CD14-positive monocyte (primary cell): ENCODE results near the gene NXNL1. TPM values are rescaled to one million over a fixed set of nuclear protein-coding genes. Genes with fewer than 3 reads are reported as not detected.

Source experiments
- DNase-seq, 3 donors: peaks; one replicate each; pipeline ENCODE4 v3.0.0-alpha.2; 2011 to 2022
- H2AFZ ChIP-seq: 2 replicates; pipeline ENCODE4 v1.6.0; 2012; ENCODE audit warnings: mild to moderate bottlenecking, low read depth, low read length, inconsistent platforms; ENCODE audit not compliant: insufficient read depth, poor library complexity, severe bottlenecking
- H3K27ac ChIP-seq, 2 donors: 1 replicate in 1 of 2; 2 replicates in 1 of 2; pipeline ENCODE4 v1.5.1; 2012 to 2013; ENCODE audit warnings: low read length in 2 of 2, control low read depth in 1 of 2, inconsistent platforms in 1 of 2, low read depth in 1 of 2, mild to moderate bottlenecking in 1 of 2
- H3K27me3 ChIP-seq, 2 donors: one replicate each; pipeline versions ENCODE4 v1.6.0 to v1.6.1; 2011 to 2013; ENCODE audit warnings: low read length in 2 of 2; ENCODE audit not compliant: control insufficient read depth in 2 of 2, insufficient read depth in 2 of 2
- H3K36me3 ChIP-seq, 2 donors: replicated peaks in 1 of 2; 1 replicate in 1 of 2; 2 replicates in 1 of 2; pipeline versions ENCODE4 v1.5.1 to v1.6.1; 2012 to 2013; ENCODE audit warnings: low read length in 2 of 2, control low read depth in 1 of 2, inconsistent platforms in 1 of 2, mild to moderate bottlenecking in 1 of 2; ENCODE audit not compliant: insufficient read depth in 2 of 2, control insufficient read depth in 1 of 2
- H3K4me1 ChIP-seq, 2 donors: 1 replicate in 1 of 2; 2 replicates in 1 of 2; pipeline versions ENCODE4 v1.5.1 to v1.6.1; 2012 to 2013; ENCODE audit warnings: low read length in 2 of 2, control low read depth in 1 of 2, inconsistent platforms in 1 of 2, mild to moderate bottlenecking in 1 of 2, moderate library complexity in 1 of 2; ENCODE audit not compliant: insufficient read depth in 2 of 2, control insufficient read depth in 1 of 2
- H3K4me2 ChIP-seq: replicated peaks from 2 replicates; pipeline ENCODE3; 2012; ENCODE audit warnings: low read length, moderate library complexity, mild to moderate bottlenecking; ENCODE audit not compliant: poor library complexity, severe bottlenecking; ENCODE audit errors: extremely low read depth
- H3K4me3 ChIP-seq, 3 experiments: fragments of 200-600 bp in 1 of 3; sonication (generic) in 1 of 3; replicated peaks in 1 of 3; 1 replicate in 2 of 3; 2 replicates in 1 of 3; pipeline ENCODE4 v1.5.1; 2011 to 2013; ENCODE audit warnings: low read length in 3 of 3, mild to moderate bottlenecking in 3 of 3, control low read depth in 2 of 3, low read depth in 2 of 3, inconsistent platforms in 1 of 3, moderate library complexity in 1 of 3
- H3K79me2 ChIP-seq: 2 replicates; pipeline ENCODE4 v1.6.0; 2012; ENCODE audit warnings: mild to moderate bottlenecking, control low read depth, inconsistent platforms, low read length, moderate library complexity; ENCODE audit not compliant: insufficient read depth
- H3K9ac ChIP-seq: 2 replicates; pipeline ENCODE4 v1.6.0; 2017; ENCODE audit warnings: low read length, mild to moderate bottlenecking; ENCODE audit not compliant: insufficient read depth, poor library complexity, severe bottlenecking
- H3K9me3 ChIP-seq, 2 donors: replicated peaks in 1 of 2; 1 replicate in 1 of 2; 2 replicates in 1 of 2; pipeline versions ENCODE4 v1.5.1 to v1.6.1; 2012 to 2013; ENCODE audit warnings: low read length in 2 of 2, control low read depth in 1 of 2; ENCODE audit not compliant: control insufficient read depth in 1 of 2, insufficient read depth in 1 of 2
- H4K20me1 ChIP-seq: 2 replicates; pipeline ENCODE4 v1.6.0; 2012; ENCODE audit warnings: mild to moderate bottlenecking, low read length, control low read depth, moderate library complexity; ENCODE audit not compliant: insufficient read depth
- H3K27ac Mint-ChIP-seq, 7 donors: one replicate each; pipeline ENCODE4 v1.8.0; 2020; ENCODE audit warnings: mild to moderate bottlenecking in 7 of 7, mixed read lengths in 7 of 7, moderate library complexity in 6 of 7, inconsistent platforms in 2 of 7
- H3K27me3 Mint-ChIP-seq, 3 donors: one replicate each; pipeline ENCODE4 v1.8.0; 2021 to 2022; ENCODE audit warnings: low read depth in 3 of 3, mild to moderate bottlenecking in 3 of 3, mixed read lengths in 3 of 3, moderate library complexity in 3 of 3, inconsistent platforms in 1 of 3
- H3K36me3 Mint-ChIP-seq, 2 donors: one replicate each; pipeline ENCODE4 v1.8.0; 2020; ENCODE audit warnings: mixed read lengths in 2 of 2, inconsistent platforms in 1 of 2, mild to moderate bottlenecking in 1 of 2
- H3K4me1 Mint-ChIP-seq: one replicate; pipeline ENCODE4 v1.8.0; 2020; ENCODE audit warnings: mild to moderate bottlenecking, mixed read lengths
- H3K4me3 Mint-ChIP-seq, 2 donors: one replicate each; pipeline ENCODE4 v1.8.0; 2020; ENCODE audit warnings: mild to moderate bottlenecking in 2 of 2, mixed read lengths in 2 of 2, moderate library complexity in 1 of 2
- H3K9me3 Mint-ChIP-seq, 7 donors: one replicate each; pipeline ENCODE4 v1.8.0; 2020 to 2022; ENCODE audit warnings: mixed read lengths in 7 of 7, mild to moderate bottlenecking in 6 of 7, moderate library complexity in 6 of 7, inconsistent platforms in 2 of 7
- WGBS: methylation state at CpG from one replicate; pipeline ENCODE4 v1.1.5; 2013; ENCODE audit warnings: missing lambda C conversion rate; ENCODE audit not compliant: insufficient coverage; 5-methylcytosine and 5-hydroxymethylcytosine counted together
- intact Hi-C, 2 donors: fragments of 100-400 bp; cut with micrococcal nuclease; formaldehyde crosslinking; loops; one replicate each; pipeline versions ENCODE4 v1.15.0 to v1.15.1; 2023
- polyA plus RNA-seq, 3 donors: library from polyadenylated mRNA; depleted of rRNA in 1 of 3; unstranded in 2 of 3; stranded (reverse) in 1 of 3; fragments of 300-500 nt in 2 of 3; fragments of >200 nt in 1 of 3; fragmentation: Illumina TruSeq in 2 of 3; gene quantifications; 1 replicate in 2 of 3; 2 replicates in 1 of 3; pipeline ENCODE4 v1.2.3, GENCODE V29; 2012 to 2021
- TF ChIP-seq, protein P1 (sequence below): fragments of 200-600 bp; IDR thresholded peaks from one replicate; pipeline ENCODE4 v1.8.0; 2022; ENCODE audit warnings: antibody characterized with exemption, mild to moderate bottlenecking

The NXNL1 gene
- polyA plus RNA-seq, 3 donors = not detected

DNA sequence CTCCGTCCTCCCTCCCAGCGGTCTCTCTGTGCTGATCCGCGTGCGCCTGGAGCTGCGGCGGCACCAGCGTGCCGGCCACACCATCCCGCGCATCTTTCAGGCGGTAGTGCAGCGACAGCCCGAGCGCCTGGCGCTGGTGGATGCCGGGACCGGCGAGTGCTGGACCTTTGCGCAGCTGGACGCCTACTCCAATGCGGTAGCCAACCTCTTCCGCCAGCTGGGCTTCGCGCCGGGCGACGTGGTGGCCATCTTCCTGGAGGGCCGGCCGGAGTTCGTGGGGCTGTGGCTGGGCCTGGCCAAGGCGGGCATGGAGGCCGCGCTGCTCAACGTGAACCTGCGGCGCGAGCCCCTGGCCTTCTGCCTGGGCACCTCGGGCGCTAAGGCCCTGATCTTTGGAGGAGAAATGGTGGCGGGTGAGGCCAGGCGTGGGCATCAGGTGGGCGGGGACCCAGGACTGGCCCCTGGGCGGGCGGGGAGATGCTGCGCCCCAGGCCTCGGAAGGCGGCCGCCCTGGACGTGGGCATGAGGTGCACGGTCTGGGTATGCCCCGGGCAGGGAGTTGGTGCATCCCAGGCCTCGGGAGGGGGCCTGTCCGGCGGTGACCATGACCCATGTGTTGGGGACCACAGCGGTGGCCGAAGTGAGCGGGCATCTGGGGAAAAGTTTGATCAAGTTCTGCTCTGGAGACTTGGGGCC is 26.0 kb upstream of the NXNL1 start:
- Mint-ChIP-seq H3K4me1 (peaks cover 40% of the 10 kb centered on the region), H3K27ac (no peak overlapping the region), H3K27me3 (peaks cover 0 to 7% (median 0%) of the 10 kb centered on the region in 3 donors), H3K36me3 (peaks cover 26 to 57% of the 10 kb centered on the region in 2 donors), H3K4me3 (no peak overlapping the region), H3K9me3 (peaks cover 0 to 2% (median 0%) of the 10 kb centered on the region in 7 donors)
- Histone ChIP-seq H3K9me3 (no peaks in the 10 kb centered on the region), H3K4me3 (no peak overlapping the region), H3K36me3 (peaks cover 0 to 12% of the 10 kb centered on the region in 2 donors), H3K4me1 (peaks cover 22 to 30% of the 10 kb centered on the region in 2 donors), H3K27ac (no peak overlapping the region), H2AFZ (no peak overlapping the region), H3K27me3 (no peaks in the 10 kb centered on the region), H3K9ac (no peak overlapping the region), H4K20me1 (peaks cover 66% of the 10 kb centered on the region), H3K79me2 (peaks cover 38% of the 10 kb centered on the region), H3K4me2 (no peak overlapping the region)
- no peak for DNase-seq
- TF ChIP-seq, protein P1, sequence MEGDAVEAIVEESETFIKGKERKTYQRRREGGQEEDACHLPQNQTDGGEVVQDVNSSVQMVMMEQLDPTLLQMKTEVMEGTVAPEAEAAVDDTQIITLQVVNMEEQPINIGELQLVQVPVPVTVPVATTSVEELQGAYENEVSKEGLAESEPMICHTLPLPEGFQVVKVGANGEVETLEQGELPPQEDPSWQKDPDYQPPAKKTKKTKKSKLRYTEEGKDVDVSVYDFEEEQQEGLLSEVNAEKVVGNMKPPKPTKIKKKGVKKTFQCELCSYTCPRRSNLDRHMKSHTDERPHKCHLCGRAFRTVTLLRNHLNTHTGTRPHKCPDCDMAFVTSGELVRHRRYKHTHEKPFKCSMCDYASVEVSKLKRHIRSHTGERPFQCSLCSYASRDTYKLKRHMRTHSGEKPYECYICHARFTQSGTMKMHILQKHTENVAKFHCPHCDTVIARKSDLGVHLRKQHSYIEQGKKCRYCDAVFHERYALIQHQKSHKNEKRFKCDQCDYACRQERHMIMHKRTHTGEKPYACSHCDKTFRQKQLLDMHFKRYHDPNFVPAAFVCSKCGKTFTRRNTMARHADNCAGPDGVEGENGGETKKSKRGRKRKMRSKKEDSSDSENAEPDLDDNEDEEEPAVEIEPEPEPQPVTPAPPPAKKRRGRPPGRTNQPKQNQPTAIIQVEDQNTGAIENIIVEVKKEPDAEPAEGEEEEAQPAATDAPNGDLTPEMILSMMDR = no peak
- WGBS = 98% methylated on average over 56 of the region's 58 CpGs
- intact Hi-C loops = no loop called here

DNA sequence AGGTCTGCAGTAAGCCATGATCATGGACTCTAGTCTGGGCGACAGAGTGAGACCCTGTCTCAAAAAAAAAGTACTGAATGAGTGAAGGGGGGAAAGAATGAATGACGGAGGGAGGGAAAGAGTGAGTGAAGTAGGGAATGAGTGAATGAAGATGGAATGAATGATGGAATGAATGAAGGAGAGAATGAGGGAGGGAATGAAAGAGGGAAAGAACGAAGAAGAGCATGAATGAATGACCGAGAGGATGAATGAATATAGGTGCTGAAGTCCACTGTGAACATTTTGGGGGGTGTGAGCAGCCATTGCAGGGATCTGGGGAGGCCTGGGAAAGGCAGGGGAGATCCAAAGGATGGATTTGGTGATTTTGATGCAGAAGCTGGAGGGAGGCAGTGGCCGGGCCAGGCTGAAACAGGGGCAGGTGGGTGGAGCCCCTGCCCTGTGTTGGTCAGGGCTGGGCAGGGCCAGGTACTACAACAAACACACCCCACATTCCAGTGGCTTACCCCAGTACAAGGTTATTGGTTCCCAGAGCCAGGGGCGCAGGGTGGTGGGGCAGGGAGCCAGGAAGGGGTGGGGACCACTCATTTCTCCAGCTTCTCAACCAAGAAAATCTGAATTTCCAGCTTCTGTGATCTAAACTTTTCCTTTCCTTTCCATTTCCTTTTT is 23.9 kb upstream of the NXNL1 start:
- Histone ChIP-seq H3K9ac (no peak overlapping the region), H3K9me3 (no peaks in the 10 kb centered on the region), H3K27me3 (no peaks in the 10 kb centered on the region), H3K36me3 (peaks cover 0 to 5% of the 10 kb centered on the region in 2 donors), H3K4me2 (no peak overlapping the region), H3K79me2 (peaks cover 48% of the 10 kb centered on the region), H3K4me1 (peaks cover 41 to 48% of the 10 kb centered on the region in 2 donors), H2AFZ (no peak overlapping the region), H3K4me3 (no peak overlapping the region), H3K27ac (no peak overlapping the region), H4K20me1 (peaks cover 66% of the 10 kb centered on the region)
- peaks cover 0 to 6% (median 3%) of the 10 kb centered on the region in 3 donors for H3K27me3 Mint-ChIP-seq
- peaks cover 23 to 46% of the 10 kb centered on the region in 2 donors for H3K36me3 Mint-ChIP-seq
- 96% methylated on average over 4 of the region's 6 CpGs for WGBS
- DNase-seq = no peak
- intact Hi-C loops = no loop called here
- TF ChIP-seq, protein P1 = no peak
- no peak overlapping the region for H3K27ac Mint-ChIP-seq
- no peak overlapping the region for H3K4me3 Mint-ChIP-seq
- H3K9me3 Mint-ChIP-seq = peaks cover 0 to 2% (median 0%) of the 10 kb centered on the region in 7 donors
- H3K4me1 Mint-ChIP-seq = peaks cover 55% of the 10 kb centered on the region
